Measurements from ENCODE around the gene NT5M.

Gene NT5M

DNA sequence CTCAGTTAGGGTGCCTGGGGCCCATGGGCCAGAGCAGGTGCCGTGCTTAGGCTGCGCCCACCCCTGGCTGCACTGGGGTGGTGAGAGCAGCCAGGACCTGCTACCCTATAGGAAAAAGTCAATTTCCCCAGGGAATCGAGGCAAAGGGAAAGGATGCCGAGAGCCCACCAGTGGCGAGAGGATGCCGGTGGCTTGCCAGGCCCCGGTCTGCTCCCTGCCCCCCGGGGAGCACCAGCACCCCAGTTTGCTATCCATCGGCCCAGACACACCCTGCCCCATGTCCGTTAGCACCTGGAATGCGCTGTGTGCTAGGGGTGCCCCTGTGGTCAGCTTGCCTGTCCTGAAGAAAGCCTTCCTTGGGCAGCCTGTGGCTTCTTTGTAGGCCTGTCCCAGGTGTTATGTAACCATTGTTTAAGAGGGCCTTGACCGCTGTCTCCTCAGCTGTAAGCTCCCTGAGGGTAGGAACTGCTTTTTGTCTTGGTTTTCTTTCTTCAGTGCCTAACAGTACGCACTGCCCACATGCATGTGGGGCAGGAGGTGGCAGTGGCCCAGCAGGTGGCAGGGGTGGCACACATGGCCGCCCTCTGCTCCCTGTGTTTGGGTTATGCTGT is 40.8 kb downstream of the NT5M start:
- DNase-seq = no peak

DNA sequence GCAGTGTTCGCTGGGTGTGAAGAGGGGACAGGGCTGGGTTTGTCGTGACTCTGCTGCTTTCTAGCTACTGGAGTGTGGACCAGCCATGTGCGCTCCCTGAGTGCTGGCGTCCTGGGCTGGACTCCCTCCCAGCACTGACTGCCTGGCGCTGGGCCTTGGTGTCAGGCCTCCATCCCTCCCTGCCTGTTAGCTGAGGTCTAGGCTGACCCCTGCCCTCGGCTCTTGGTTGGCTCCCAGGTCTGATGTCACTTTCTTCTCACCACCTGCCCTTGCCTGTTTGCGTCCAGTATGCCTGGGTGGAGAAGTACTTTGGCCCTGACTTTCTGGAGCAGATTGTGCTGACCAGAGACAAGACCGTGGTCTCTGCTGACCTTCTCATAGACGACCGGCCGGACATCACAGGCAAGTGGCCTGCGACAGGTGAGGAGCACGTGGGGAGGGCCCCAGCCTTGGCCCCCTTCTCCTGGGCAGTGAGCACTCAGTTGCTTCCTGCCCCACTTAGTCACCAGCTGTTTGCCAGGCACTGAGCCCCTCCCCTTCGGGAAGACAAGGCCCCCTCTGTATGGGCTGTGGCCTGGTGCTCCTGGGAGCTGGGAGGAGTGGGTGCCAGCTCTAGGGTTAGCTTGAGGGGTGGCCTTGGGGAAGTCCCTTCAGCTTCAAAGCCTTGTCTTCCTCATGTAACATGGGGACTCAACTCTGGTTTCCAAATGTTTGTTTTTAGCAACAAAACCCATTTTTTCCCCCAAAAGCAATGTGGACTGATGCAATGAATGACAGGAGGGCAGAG is 41.5 kb downstream of the NT5M start:
- no peak for DNase-seq

DNA sequence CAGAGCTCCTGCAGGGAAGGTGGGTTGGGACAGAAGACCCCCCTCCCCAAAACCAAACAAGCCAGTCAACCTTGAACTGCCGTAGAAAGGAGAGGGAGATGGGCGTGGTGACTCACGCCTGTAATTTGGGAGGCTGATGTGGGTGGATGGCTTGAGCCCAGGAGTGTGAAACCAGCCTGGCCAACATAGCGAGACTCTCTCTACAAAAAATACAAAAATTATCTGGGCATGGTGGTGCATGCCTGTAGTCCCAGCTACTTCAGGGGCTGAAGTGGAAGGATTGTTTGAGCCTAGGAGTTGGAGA is 42.1 kb downstream of the NT5M start:
- DNase-seq = no peak

- DNase-seq = no peak
Observed at GRCh38 chr17:17345686-17346427, 42.7 kb downstream of the NT5M start.

- DNase-seq = no peak
Observed at GRCh38 chr17:17346428-17347233, 43.5 kb downstream of the NT5M start.

GRCh38 chr17:17347234-17347955 is 44.2 kb downstream of the NT5M start:
- DNase-seq = no peak

DNA sequence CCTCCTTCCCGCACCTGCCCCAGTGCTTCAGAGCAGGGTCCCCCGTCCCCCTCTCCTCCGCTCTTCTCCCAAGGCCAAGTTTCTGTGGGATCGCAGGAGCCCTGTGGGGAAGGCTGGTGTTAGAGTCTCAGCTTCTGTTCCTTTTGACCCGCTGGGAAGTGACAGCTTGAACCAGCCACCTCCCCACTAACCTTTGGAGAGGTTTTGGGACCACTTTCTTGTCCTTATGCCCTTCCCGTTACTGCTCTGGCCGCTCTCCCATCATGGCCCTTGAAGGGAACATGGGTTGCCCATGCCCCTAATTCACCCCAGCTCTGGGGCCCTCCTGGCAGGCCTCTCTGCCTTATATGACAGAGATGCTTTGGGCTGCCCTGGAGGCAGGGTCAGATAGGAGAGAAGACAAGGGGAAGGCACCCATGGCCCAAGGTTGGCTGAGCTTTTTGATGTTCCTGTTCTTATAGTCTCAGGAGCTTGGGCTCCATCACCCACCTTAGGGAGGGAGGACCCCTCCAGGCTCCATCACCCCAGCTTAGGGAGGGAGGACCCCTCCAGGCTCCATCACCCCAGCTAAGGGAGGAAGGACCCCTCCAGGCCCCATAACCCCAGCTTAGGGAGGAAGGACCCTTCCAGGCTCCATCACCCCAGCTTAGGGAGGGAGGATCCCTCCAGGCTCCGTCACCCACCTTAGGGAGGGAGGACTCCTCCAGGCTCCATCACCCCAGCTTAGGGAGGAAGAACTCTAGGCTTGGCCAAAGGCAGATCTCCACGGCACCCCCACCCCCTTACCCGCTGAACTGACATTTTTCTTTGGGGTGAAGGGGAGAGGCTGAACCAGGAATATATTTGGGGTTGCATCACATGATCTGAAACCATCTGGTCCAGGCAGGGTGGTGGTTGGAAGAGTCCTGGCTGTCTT is 45.0 kb downstream of the NT5M start:
- no peak for DNase-seq

GRCh38 chr17:17348872-17349723 is 45.9 kb downstream of the NT5M start:
- DNase-seq = no peak

- DNase-seq = no peak
Observed at GRCh38 chr17:17349724-17350106, 46.5 kb downstream of the NT5M start.

DNA sequence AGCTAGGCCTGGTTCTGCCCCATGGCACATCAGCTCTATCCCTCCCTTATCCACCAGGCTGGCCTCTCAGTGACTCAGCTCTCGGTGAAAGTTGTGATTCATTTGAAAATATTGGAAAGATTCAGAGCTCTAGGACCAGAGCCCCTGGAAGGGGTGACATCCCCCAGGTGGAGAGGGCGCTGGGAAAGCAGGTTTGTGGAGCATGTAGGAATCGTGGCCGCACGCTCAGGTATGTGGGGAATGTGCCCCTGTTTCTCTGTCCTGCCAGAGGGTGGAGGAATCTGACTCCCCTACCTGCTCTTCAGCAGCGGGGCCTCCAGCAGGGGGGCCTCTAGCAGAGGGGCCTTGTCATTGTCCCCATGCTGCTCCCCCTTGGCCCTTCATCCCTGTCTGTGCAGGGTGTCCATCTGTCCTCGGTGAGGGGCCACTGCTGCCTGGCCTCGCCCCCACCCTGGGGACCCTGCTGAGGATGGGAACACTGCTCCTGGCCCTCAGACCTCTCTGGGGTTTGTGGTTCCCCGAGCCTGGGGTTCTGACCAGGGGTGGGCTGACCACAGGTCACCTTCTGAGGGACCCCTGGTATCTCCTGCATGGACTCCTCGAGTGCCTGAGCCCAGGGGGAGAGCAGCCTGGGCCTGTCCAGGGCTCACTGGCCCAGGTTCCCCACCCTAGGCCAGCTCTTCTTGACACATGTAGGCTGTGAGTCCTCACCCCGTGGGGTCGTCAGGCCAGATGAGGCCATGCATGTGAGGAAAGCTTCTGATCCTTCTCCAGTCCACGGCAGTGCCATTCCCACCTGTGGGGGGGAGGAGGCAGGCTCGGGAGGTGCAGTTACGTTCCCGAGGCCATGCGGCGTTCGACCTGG is 47.5 kb downstream of the NT5M start:
- DNase-seq = no peak

DNA sequence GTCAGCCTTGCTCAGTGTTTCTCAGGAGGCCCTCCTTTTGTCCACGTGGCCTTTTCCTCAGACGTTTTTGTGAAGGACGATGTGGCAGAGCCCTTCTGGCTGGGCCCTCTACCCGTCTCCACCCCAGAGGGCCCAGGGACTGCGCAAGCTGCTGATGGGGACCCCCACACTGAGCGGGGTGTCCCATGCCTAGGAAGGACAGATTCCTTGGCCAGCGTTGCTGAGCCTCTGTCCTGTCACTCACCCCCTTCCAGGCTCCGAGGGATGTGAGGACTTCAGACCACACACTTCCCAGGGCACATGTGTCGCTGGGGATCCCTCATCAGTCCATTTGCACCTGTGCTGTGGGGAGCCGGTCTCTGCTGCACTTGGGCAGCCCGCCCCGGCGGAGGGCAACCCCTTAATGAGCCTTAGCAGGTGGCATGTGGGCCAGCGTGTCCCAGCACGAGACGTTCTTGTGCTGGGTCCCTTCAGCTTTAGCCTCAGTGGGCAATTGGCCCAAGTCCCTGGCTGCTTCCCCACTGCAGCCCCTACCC is 48.3 kb downstream of the NT5M start:
- no peak for DNase-seq

DNA sequence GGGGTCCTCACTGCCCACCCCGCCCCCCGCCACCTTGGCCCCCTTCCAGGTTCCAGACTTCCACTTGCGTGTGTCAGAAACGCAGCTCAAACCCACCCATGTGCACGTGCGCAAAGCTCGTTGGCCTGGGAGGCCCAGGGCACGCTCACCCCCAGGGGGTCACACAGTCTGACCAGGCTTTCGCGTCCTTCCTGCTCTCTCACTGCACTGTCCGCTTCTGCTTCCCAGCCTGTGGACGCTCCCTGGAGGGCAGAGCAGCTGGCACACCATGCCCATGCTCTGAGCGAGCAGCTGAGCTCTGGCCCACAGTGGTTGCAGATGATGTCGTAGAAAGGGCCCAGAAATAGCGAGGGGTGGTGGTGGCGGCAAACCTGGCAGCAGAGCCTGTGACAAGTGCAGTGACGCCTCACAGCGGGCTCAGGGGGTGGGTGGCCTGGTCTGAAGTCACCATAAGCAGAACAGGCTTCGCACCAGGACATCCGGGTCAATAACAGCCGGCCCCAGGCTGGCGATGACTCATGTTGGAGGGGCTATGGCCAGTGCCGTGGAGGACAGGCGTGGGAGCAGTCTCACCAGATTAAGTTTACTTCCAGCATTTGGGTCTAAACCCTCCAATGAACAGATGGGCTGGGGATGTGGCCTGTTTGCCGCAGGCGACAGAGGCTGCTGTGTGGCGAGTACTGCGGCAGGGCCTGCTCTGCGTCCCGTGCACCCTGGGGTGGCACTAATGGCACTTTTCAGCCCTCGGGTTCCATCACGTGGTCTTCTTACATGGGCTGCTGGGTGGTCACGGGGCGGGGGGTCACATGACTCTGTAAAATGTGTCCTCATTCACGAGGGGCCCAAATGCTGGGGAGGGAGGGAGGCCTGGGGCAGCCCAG is 49.0 kb downstream of the NT5M start:
- DNase-seq = no peak

- DNase-seq = no peak
Observed at GRCh38 chr17:17352836-17353624, 49.9 kb downstream of the NT5M start.

GRCh38 chr17:17353625-17354484 is 50.7 kb downstream of the NT5M start:
- no peak for DNase-seq

DNA sequence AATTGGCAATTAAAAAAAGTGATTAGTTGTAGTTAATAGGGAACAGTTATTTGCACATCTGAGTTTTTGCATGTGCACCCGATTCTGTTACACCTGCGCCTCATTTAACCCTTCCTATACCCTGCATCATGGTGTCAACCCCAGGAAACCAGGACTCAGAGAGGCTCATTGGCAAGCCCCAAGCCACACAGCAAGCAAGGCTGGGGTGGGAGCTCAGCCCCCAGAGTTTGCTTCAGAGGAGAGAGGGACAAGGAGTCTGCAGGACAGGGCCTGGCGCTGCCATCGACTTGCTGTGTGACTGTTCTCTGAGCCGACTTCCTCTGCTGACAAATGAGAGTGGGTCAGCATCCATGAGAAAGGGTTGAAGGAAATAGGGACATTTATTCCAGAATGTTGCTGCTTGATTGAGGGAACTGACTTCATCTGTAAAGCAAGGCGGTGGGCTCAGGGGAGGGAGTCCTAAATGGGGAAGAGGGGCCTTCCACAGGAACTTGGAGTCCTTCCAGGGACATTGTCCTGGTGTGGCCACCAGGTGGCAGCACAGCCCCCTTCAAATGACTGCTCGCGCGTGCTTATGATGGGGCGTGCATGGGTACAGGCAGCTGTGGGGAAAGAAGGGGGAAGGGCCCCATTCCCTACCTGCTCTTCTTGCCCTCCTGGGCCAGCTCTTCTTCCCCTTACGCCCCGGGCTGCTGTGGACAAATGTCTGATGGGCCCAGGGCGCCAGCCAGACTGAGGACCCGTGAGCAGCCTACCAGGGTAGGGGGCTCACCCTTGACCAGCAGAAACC is 51.6 kb downstream of the NT5M start:
- peak; percentile 68 to 76 for DNase-seq
